SH-SY5Y (cell line): ENCODE results near the gene TUBGCP5.

Experiments used
- GATA2 ChIP-seq: IDR thresholded peaks from 2 replicates; pipeline ENCODE4 v1.6.1; 2011; ENCODE audit warnings: mild to moderate bottlenecking, low read depth, low read length
- GATA3 ChIP-seq: IDR thresholded peaks from 2 replicates; pipeline ENCODE4 v1.6.1; 2011; ENCODE audit warnings: low read depth, mild to moderate bottlenecking, low read length, moderate library complexity

- TF ChIP-seq GATA2 (no peak), GATA3 (no peak)
Measured at GRCh38 chr15:22973286-22973685, 66.1 kb downstream of the TUBGCP5 start.
